GM18907 (cell line): ENCODE results near the gene WDPCP.
"Not testable (repeated sequence)": the region's sequence is repeated elsewhere in the genome, so short reads cannot be mapped to it uniquely, and the experiment has no call there.

Source experiments
- ATAC-seq: cut with Tn5 transposase; IDR thresholded peaks from one replicate; pipeline ENCODE4 v1.9.1; 2021; ENCODE audit warnings: mild to moderate bottlenecking, moderate library complexity; ENCODE audit not compliant: unreplicated experiment

The WDPCP gene

DNA sequence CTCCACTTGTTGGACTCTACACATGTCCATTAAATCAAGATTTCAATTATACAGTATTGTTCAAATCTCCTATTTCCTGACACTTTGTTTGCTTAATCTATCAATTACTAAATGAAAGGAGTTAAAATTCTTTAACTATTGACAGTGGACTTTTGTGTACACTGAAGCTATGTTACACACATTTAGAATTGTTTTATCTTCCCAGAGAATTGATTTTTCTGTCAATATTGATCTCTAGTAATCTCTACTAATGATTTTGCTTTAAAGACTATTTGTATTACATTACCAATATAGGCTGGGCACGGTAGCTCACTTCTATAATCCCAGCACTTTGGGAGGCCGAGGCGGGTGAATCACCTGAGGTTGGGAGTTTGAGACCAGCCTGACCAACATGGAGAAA, 215.7 kb downstream of the WDPCP start:
- no peak for ATAC-seq

- ATAC-seq = no peak
Measured at GRCh38 chr2:63369146-63369545, 219.1 kb downstream of the WDPCP start.

- no peak for ATAC-seq
Measured at GRCh38 chr2:63364866-63365265, 223.4 kb downstream of the WDPCP start.

DNA sequence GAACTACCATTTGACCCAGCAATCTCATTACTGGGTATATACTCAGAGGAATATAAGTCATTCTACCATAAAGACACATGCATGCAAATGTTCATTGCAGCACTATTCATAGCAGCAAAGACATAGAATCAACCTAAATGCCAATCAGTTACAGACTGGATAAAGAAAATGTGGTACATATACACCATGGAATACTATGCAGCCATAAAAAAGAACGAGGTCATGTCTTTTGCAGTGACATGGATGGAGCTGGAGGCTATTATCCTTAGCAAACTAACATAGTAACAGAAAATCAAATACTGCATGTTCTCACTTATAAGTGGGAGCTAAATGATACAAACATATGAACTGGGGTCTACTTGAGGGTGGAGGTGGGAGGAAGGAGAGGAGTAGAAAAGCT, 230.6 kb downstream of the WDPCP start:
- not testable (repeated sequence) for ATAC-seq

- no peak for ATAC-seq
Measured at GRCh38 chr2:63347361-63347760, 240.9 kb downstream of the WDPCP start.

DNA sequence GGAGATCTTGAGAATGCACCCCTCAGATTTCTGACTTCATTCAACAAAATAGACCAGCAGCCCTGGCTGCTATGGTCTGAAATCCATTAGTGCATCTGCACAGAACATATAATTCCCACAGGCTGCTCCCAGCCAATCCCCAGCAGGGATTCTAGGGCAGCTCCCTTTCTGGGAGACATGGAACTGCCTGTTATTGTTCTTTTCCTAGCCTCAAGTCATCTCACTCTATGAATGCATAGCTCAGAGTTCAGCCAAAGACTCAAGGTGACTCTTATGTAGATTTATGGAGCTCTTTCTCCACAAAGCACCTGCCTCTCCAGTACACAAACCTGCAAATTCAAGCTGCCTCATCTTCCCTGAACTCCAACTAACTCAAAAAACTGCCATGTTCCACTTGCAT, 241.9 kb downstream of the WDPCP start:
- ATAC-seq = no peak

GRCh38 chr2:63345285-63345633, 243.0 kb downstream of the WDPCP start:
- no peak for ATAC-seq

DNA sequence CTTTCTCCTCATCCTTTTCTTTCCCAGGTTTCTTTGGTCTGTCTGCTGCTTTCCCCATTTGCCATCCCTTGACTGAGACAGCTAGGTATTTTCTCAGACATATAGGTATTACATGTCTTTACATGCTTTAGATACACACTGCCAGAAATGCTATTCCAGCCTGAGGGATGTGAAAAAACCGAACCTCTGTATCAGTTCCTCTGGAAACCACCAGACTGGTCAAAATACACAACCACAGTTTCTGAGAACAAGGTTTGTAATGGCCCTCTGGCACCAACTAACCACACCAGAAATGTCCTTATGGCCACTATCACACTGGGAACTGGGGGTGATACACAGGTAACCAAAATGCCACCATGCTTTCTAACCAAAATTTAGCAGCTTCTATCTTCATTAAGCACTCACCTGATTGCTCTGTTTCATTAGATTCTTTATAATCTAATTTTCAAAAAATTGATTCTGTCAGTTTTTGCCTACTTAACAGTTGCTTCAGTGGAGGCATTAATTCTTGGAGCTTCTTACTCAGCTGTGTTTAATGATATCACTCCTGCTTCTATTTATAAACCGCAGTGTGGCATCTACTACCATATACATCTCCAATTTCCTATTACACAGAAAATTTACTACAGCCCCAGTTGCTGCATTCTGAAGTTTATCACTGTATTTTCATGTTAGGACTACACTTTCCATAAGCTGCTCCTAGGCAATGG, 243.5 kb downstream of the WDPCP start:
- ATAC-seq = no peak

DNA sequence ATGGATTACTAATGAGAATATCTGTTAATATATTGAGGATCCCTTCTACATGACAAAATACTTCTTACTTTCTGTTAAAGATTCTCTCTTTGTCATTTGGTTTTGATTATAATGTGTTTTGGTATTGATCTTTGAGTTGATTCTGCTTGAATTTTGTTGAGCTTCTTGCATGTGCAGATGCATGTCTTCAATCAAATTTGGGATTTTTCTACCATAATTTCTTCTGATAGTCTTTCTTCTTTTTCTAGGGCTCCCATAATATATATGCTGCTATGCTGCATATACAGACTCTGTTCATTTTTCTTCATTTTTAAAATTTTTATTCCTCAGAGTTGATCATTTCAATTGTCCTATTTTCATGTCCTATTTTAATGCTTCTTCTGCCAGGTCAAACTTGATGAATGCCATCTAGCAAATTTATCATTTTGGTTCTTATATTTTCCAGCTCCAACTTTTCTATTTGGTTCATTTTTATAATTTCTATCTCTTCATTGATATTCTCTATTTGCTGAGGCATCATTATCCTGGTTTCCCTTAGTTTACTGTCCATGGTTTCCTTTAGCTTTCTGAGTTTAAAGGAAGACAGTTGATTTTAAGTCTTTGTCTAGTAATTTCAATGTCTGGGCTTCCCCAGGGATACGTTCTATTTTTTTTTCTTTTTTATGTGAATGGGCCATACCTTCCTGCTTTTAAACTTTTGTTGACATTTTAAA, 244.7 kb downstream of the WDPCP start:
- no peak for ATAC-seq

DNA sequence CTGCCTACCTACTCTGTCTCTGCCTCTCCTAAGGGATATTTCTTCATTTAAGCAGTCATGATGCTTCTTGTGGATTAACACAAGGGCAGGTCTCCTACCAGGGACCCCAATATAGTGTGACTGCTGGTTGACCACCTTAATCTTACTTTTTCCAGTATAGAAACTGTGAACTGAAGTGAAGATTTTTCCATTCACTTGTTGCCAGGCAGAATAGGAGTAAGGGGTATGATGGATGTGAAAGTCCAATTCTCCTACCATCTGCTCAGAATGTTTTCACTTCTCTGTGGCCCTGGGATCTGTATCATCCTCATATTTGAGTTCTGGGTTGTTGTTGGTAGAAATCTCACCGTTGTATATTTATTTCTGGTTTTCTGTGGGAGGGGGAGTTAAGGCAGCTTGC, 247.8 kb downstream of the WDPCP start:
- no peak for ATAC-seq

GRCh38 chr2:63334910-63335309, 253.4 kb downstream of the WDPCP start:
- no peak for ATAC-seq

GRCh38 chr2:63326473-63326872, 261.8 kb downstream of the WDPCP start:
- ATAC-seq = no peak

DNA sequence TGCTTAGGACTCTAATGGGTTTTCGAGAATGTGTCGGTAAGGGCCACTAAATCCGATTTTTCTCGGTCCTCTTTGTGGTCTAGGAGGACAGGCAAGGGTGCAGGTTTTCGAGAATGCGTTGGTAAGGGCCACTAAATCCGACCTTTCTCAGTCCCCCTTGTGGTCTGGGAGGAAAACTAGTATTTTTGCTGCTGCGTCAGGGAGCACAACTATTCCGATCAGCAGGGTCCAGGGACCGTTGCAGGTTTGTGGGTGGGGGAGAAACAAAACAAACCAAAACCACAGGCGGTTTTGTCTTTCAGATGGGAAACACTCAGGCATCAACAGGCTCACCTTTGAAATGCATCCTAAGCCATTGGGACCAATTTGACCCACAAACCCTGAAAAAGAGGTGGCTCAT, 264.6 kb downstream of the WDPCP start:
- not testable (repeated sequence) for ATAC-seq

- not testable (repeated sequence) for ATAC-seq
Measured at GRCh38 chr2:63321973-63322372, 266.3 kb downstream of the WDPCP start.

GRCh38 chr2:63320669-63321068, 267.6 kb downstream of the WDPCP start:
- ATAC-seq = no peak

DNA sequence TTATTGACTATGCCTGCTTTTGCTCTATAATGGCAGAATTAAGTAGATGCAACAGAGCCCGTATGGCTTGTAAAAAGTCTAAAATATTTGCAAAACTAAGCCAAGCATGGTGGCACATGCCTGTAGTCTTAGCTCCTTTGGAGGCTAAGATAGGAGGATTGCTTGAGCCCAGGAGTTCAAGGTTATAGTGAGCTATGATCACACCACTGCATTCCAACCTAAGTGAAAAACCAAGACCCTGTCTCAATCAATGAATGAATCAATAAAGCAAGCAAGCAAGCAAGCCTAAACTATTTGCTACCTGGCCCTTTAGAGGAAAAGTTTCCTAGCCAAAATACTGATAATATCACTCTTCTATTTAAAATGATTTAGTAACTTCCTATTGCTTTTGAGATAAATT, 277.7 kb downstream of the WDPCP start:
- ATAC-seq = no peak

- no peak for ATAC-seq
Measured at GRCh38 chr2:63301481-63301880, 286.8 kb downstream of the WDPCP start.

- no peak for ATAC-seq
Measured at GRCh38 chr2:63300835-63301234, 287.4 kb downstream of the WDPCP start.

DNA sequence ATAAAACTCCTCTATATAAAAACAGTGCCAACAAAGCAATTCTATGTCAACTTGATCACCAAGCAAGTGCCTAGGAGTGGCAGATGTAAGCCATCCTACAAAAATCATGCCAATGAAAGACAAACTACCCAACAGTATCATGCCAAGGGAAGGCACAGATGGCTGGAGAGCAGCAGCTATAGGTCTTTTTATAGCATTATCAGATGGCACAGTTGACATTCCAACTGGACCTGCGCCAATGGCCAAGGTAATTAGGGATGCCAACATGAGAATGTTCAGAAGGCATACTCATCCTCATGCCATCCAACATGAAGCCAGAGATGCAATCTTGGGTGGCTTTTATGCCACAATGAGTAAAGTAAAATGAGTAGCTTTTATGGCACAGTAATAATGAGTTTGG, 300.3 kb downstream of the WDPCP start:
- no peak for ATAC-seq

DNA sequence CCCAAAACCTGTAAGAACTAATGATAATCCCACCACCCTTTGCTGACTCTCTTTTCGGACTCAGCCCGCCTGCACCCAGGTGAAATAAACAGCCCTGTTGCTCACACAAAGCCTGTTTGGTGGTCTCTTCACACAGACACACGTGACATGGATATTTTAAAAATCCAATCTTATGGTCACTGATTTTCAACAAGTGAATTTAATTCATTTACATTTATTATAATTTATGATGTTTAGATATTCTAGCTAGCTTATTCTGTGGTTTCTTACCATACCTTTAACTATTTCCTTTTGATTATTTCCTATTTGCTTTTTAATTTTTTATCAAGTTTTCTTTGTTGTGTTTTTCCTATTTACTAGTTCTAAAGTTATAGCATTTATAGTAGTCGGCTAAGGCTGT, 301.8 kb downstream of the WDPCP start:
- not testable (repeated sequence) for ATAC-seq

- no peak for ATAC-seq
Measured at GRCh38 chr2:63283273-63283672, 305.0 kb downstream of the WDPCP start.

DNA sequence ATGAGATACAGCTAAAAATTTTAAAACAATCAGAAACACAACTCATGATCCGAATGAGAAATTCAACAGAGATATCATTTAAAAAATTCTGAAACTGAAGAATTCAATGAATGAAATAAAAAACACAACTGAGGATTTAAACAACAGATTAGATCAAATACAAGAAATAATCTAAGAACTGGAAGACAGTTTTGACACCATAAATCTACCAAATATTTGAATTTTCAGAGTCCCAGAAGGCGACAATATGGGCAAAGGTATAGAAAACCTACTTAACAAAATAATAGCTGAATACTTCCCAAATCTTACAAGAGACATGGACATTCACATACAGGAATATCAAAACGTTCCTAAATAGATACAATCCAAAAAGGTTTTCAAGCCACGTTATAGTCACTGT, 315.7 kb downstream of the WDPCP start:
- ATAC-seq = no peak

- no peak for ATAC-seq
Measured at GRCh38 chr2:63270717-63271116, 317.6 kb downstream of the WDPCP start.
